ENCODE measurements around the gene DALRD3. TPM values are rescaled to one million over a fixed set of nuclear protein-coding genes. Genes with fewer than 3 reads are reported as not detected.

Gene DALRD3
- total RNA-seq, 1 donor from 2014 or later = 55.2 TPM

GRCh38 chr3:48997714-48998637 is 20.4 kb downstream of the DALRD3 start:
- TF ChIP-seq CTCF (IDR thresholded peaks at IDR 0.05; ENCODE audit: insufficient read depth, low read length, poor library complexity, severe bottlenecking) = no peak
- no peak overlapping the region for H3K4me3 ChIP-seq (ENCODE audit: low read depth, low read length)
- no peaks in the 10 kb centered on the region for H3K36me3 ChIP-seq (ENCODE audit: control insufficient read depth, insufficient read depth, low read length)
- DNase-seq (ENCODE audit: low read depth) = no peak
- no peaks in the 10 kb centered on the region for H3K27me3 ChIP-seq (ENCODE audit: control insufficient read depth, insufficient read depth, low read length)

- TF ChIP-seq CTCF (IDR thresholded peaks at IDR 0.05; ENCODE audit: insufficient read depth, low read length, poor library complexity, severe bottlenecking) = no peak
- no peak for DNase-seq (ENCODE audit: low read depth)
- Histone ChIP-seq H3K27me3 (ENCODE audit: control insufficient read depth, insufficient read depth, low read length) (no peaks in the 10 kb centered on the region), H3K36me3 (ENCODE audit: control insufficient read depth, insufficient read depth, low read length) (no peaks in the 10 kb centered on the region), H3K4me3 (ENCODE audit: low read depth, low read length) (no peak overlapping the region)
Observed at GRCh38 chr3:48997102-48997635, 21.2 kb downstream of the DALRD3 start.

GRCh38 chr3:48996640-48997039 is 21.7 kb downstream of the DALRD3 start:
- H3K4me3 ChIP-seq (ENCODE audit: low read depth, low read length) = no peak overlapping the region
- no peaks in the 10 kb centered on the region for H3K36me3 ChIP-seq (ENCODE audit: control insufficient read depth, insufficient read depth, low read length)
- DNase-seq (ENCODE audit: low read depth) = no peak
- H3K27me3 ChIP-seq (ENCODE audit: control insufficient read depth, insufficient read depth, low read length) = no peaks in the 10 kb centered on the region
- TF ChIP-seq CTCF (IDR thresholded peaks at IDR 0.05; ENCODE audit: insufficient read depth, low read length, poor library complexity, severe bottlenecking) = no peak

GRCh38 chr3:48993834-48994233 is 24.5 kb downstream of the DALRD3 start:
- H3K27me3 ChIP-seq (ENCODE audit: control insufficient read depth, insufficient read depth, low read length) = no peaks in the 10 kb centered on the region
- no peak for DNase-seq (ENCODE audit: low read depth)
- H3K4me3 ChIP-seq (ENCODE audit: low read depth, low read length) = no peak overlapping the region
- no peak for TF ChIP-seq CTCF (IDR thresholded peaks at IDR 0.05; ENCODE audit: insufficient read depth, low read length, poor library complexity, severe bottlenecking)
- no peaks in the 10 kb centered on the region for H3K36me3 ChIP-seq (ENCODE audit: control insufficient read depth, insufficient read depth, low read length)

GRCh38 chr3:48991851-48992545 is 26.4 kb downstream of the DALRD3 start:
- Histone ChIP-seq H3K4me3 (ENCODE audit: low read depth, low read length) (no peak overlapping the region), H3K36me3 (ENCODE audit: control insufficient read depth, insufficient read depth, low read length) (no peaks in the 10 kb centered on the region), H3K27me3 (ENCODE audit: control insufficient read depth, insufficient read depth, low read length) (no peaks in the 10 kb centered on the region)
- TF ChIP-seq CTCF (IDR thresholded peaks at IDR 0.05; ENCODE audit: insufficient read depth, low read length, poor library complexity, severe bottlenecking) = no peak
- no peak for DNase-seq (ENCODE audit: low read depth)

Data from kidney epithelial cell (primary cell).